GM18870 (cell line): ENCODE measurements around the gene CARD16.
"Not testable (repeated sequence)": the region's sequence is repeated elsewhere in the genome, so short reads cannot be mapped to it uniquely, and the experiment has no call there.

Experiments
- ATAC-seq: cut with Tn5 transposase; IDR thresholded peaks from one replicate; pipeline ENCODE4 v1.9.1; 2021; ENCODE audit warnings: moderate library complexity; ENCODE audit not compliant: unreplicated experiment

Gene CARD16

GRCh38 chr11:105044557-105045524, at the start of gene CARD16:
Gene CARD16 (minus strand): TSS chr11:105045335. CDS start chr11:105045297, 38 bp downstream.
- peak; percentile 99 for ATAC-seq

GRCh38 chr11:105092256-105093239, 47.4 kb upstream of the CARD16 start:
- ATAC-seq, result no peak

- ATAC-seq, result no peak
Observed at GRCh38 chr11:105081412-105082150, 36.4 kb upstream of the CARD16 start.

- not testable (repeated sequence) for ATAC-seq
Observed at GRCh38 chr11:105080171-105080906, 35.2 kb upstream of the CARD16 start.

GRCh38 chr11:105078283-105078682, 33.1 kb upstream of the CARD16 start:
- ATAC-seq, result no peak

GRCh38 chr11:105077141-105077790, 32.1 kb upstream of the CARD16 start:
- ATAC-seq, result not testable (repeated sequence)

- ATAC-seq, result no peak
Observed at GRCh38 chr11:105074166-105074530, 29.0 kb upstream of the CARD16 start.

GRCh38 chr11:105073456-105074165, 28.5 kb upstream of the CARD16 start:
- ATAC-seq, result no peak

GRCh38 chr11:105072080-105072479, 26.9 kb upstream of the CARD16 start:
- ATAC-seq, result not testable (repeated sequence)

GRCh38 chr11:105071089-105071732, 26.1 kb upstream of the CARD16 start:
- no peak for ATAC-seq

GRCh38 chr11:105070306-105070705, 25.2 kb upstream of the CARD16 start:
- ATAC-seq, result no peak

GRCh38 chr11:105069749-105070148, 24.6 kb upstream of the CARD16 start:
- ATAC-seq, result not testable (repeated sequence)

GRCh38 chr11:105063245-105063941, 18.3 kb upstream of the CARD16 start:
- not testable (repeated sequence) for ATAC-seq

GRCh38 chr11:105057432-105057831, 12.3 kb upstream of the CARD16 start:
- no peak for ATAC-seq

GRCh38 chr11:105056446-105056845, 11.3 kb upstream of the CARD16 start:
- ATAC-seq, result no peak

- no peak for ATAC-seq
Observed at GRCh38 chr11:105054723-105055493, 9.8 kb upstream of the CARD16 start.

GRCh38 chr11:105052487-105052886, 7.4 kb upstream of the CARD16 start:
- no peak for ATAC-seq
